GM21723 (cell line): ENCODE results near the gene HMGXB4.
"Not testable (repeated sequence)": the region's sequence is repeated elsewhere in the genome, so short reads cannot be mapped to it uniquely, and the experiment has no call there.

ENCODE experiments used
- ATAC-seq: cut with Tn5 transposase; IDR thresholded peaks from one replicate; pipeline ENCODE4 v1.9.1; 2021; ENCODE audit warnings: mild to moderate bottlenecking, moderate library complexity; ENCODE audit not compliant: unreplicated experiment

HMGXB4 gene

GRCh38 chr22:35257321-35258190 is at the start of gene HMGXB4:
Gene HMGXB4, plus strand, starts transcription at chr22:35257493. Its CDS starts 4,898 bp downstream, at chr22:35262391.
- peak; percentile 83 for ATAC-seq

- no peak for ATAC-seq
Observed at GRCh38 chr22:35208003-35208402, 49.3 kb upstream of the HMGXB4 start.

GRCh38 chr22:35209203-35209602 is 48.1 kb upstream of the HMGXB4 start:
- no peak for ATAC-seq

GRCh38 chr22:35212009-35212408 is 45.3 kb upstream of the HMGXB4 start:
- ATAC-seq = no peak

GRCh38 chr22:35212996-35213395 is 44.3 kb upstream of the HMGXB4 start:
- no peak for ATAC-seq

GRCh38 chr22:35214968-35215367 is 42.3 kb upstream of the HMGXB4 start:
- no peak for ATAC-seq

GRCh38 chr22:35215993-35216392 is 41.3 kb upstream of the HMGXB4 start:
- no peak for ATAC-seq

GRCh38 chr22:35217527-35217926 is 39.8 kb upstream of the HMGXB4 start:
- ATAC-seq = no peak

GRCh38 chr22:35218079-35218478 is 39.2 kb upstream of the HMGXB4 start:
- ATAC-seq = no peak

GRCh38 chr22:35219012-35219411 is 38.3 kb upstream of the HMGXB4 start:
- no peak for ATAC-seq

GRCh38 chr22:35220221-35220620 is 37.1 kb upstream of the HMGXB4 start:
- ATAC-seq = no peak

- ATAC-seq = no peak
Observed at GRCh38 chr22:35225010-35225409, 32.3 kb upstream of the HMGXB4 start.

- ATAC-seq = no peak
Observed at GRCh38 chr22:35226958-35227647, 30.2 kb upstream of the HMGXB4 start.

- no peak for ATAC-seq
Observed at GRCh38 chr22:35229865-35230264, 27.4 kb upstream of the HMGXB4 start.

GRCh38 chr22:35230417-35230816 is 26.9 kb upstream of the HMGXB4 start:
- no peak for ATAC-seq

GRCh38 chr22:35230839-35231584 is 26.3 kb upstream of the HMGXB4 start:
- no peak for ATAC-seq

- no peak for ATAC-seq
Observed at GRCh38 chr22:35231585-35232084, 25.7 kb upstream of the HMGXB4 start.

- ATAC-seq = not testable (repeated sequence)
Observed at GRCh38 chr22:35238749-35239148, 18.5 kb upstream of the HMGXB4 start.

- ATAC-seq = not testable (repeated sequence)
Observed at GRCh38 chr22:35244507-35244906, 12.8 kb upstream of the HMGXB4 start.

GRCh38 chr22:35250156-35250555 is 7.1 kb upstream of the HMGXB4 start:
- ATAC-seq = no peak

- no peak for ATAC-seq
Observed at GRCh38 chr22:35253946-35254345, 3.3 kb upstream of the HMGXB4 start.
